ENCODE measurements around the gene TIMM13. TPM values are rescaled to one million over a fixed set of nuclear protein-coding genes. Genes with fewer than 3 reads are reported as not detected.

TIMM13 gene
- total and polyA plus RNA-seq, 9 of the 15 experiments (the other 6 are each of a cell fraction or from before 2014, with no cell fraction given), result 17.6 to 215 (median 71.8) TPM

DNA sequence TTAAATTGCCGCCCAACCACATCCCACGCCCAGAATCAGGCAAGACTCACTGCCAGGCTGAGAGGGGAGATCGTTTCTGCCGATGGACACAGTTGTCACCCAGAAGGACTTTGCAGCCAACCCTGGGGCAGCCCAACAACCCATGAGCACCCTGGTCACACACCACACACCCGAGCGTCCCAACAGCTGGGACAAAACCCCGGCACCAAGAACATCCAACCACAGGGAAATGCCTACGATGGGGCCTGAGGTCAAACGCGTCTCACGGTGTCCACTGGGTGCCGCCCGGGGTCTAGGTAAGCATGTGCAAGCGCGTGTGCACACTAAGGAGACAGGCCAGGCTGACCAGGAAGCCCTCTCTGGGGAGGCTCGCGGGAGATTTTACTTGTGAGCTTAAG lies 16.4 kb upstream of the TIMM13 start:
- intact Hi-C loops (cut with micrococcal nuclease) (no loop called here), in situ Hi-C loops (cut with MboI) (no loop called here)
- Histone ChIP-seq H3K4me2 (ENCODE audit: insufficient read depth, low read length) (no peak overlapping the region), H3K36me3 (ENCODE audit: control insufficient read depth, insufficient read depth, low read length) (peaks cover 73% of the 10 kb centered on the region; the same call in 1 of the 3 replicates), H3K4me3 (no peak overlapping the region), H3K9ac (ENCODE audit: insufficient read depth in 1 of 2, low read depth in 2 of 2, low read length in 2 of 2) (peak overlapping the region in 1 of 2 experiments; percentile 55; a peak in 2 of 4 replicates), H3K4me1 (replicated peaks in 1 of 2; ENCODE audit: control insufficient read depth in 2 of 2, insufficient read depth in 2 of 2, low read length in 2 of 2) (peaks cover 0 to 22% of the 10 kb centered on the region in 2 experiments; a peak in 2 of 5 replicates), H3K9me1 (ENCODE audit: control insufficient read depth, insufficient read depth, low read length) (no peaks in the 10 kb centered on the region), H3K79me2 (ENCODE audit: control insufficient read depth, insufficient read depth, low read length) (peaks cover 38% of the 10 kb centered on the region), H4K20me1 (replicated peaks; ENCODE audit: control insufficient read depth, insufficient read depth, low read length) (peaks cover 14% of the 10 kb centered on the region), H3K27me3 (ENCODE audit: control insufficient read depth in 2 of 2, insufficient read depth in 2 of 2, low read length in 2 of 2) (no peaks in the 10 kb centered on the region), H2AFZ (ENCODE audit: low read depth, low read length) (no peak overlapping the region), H3K27ac (ENCODE audit: extremely low read depth, low read depth, low read length) (no peak overlapping the region), H3K9me3 (replicated peaks; ENCODE audit: control insufficient read depth, insufficient read depth, low read depth, low read length) (no peaks in the 10 kb centered on the region)
- FAIRE-seq (no peak), ATAC-seq (no peak), DNase-seq (ENCODE audit: extremely low read depth in 1 of 4, low spot score in 3 of 4) (no peak)
- TF ChIP-seq ZNF445 (CRISPR knock-in tag; IDR thresholded peaks at IDR 0.05; ENCODE audit: low read depth) (no peak), ZNF280B (CRISPR knock-in tag; IDR thresholded peaks at IDR 0.05) (no peak), FIP1L1 (IDR thresholded peaks at IDR 0.05; ENCODE audit: low read depth, low read length, poor library complexity, severe bottlenecking) (no peak), THRAP3 (IDR thresholded peaks at IDR 0.05; ENCODE audit: borderline replicate concordance) (no peak), NR4A1 (CRISPR knock-in tag; IDR thresholded peaks at IDR 0.05) (no peak), NR4A1 (tag; IDR thresholded peaks at IDR 0.05) (no peak), LARP7 (IDR thresholded peaks at IDR 0.05) (no peak), KDM5B (IDR thresholded peaks at IDR 0.05; ENCODE audit: insufficient replicate concordance, low read depth, low read length) (no peak)
- ChIA-PET POLR2A (interaction anchor here (0.6 to 1.5 kb wide), 4 partner anchors 8 to 33 kb away, joined by 3 to 4 read pairs (median 3); no protein-coding TSS in a partner anchor), CTCF (ENCODE audit: low intra/inter-chr PET ratio) (no interaction called here)
- 85% methylated on average over 15 of the region's 17 CpGs for WGBS (ENCODE audit: insufficient coverage, low coverage, missing lambda C conversion rate)
- no TSS peak for BruUV-seq (replicated peaks)

Data from K562 (cell line).